ENCODE results near the gene FXYD6.

DNA sequence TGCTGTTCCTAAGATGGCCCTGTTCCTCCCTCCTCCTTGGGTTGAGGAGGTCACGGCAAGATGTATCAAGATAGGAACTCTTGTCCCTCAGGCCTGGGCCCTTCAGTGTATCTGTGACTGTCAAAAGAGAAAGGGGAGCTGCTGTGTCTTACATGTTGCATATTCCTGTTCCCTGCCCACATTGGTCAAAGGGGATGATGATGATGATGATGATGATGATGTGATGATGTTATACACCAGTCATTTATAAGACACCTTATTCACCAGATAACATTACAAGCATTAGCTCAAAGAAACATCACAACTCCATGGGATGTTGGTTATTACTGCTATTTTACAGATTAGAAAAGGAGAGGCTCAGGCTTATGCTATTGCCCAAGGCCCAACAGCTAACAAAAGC is 13.7 kb downstream of the FXYD6 start:
- TF ChIP-seq RFX5 (IDR thresholded peaks at IDR 0.05) (no peak), ESRRA (IDR thresholded peaks at IDR 0.05; ENCODE audit: borderline replicate concordance, low read length) (no peak), CTCF (IDR thresholded peaks at IDR 0.05) (no peak)
